Stimulated activated CD8-positive, alpha-beta memory T cell treated with anti-CD3 and anti-CD28 coated beads, Interleukin-12 subunit alpha, Interleukin-12 subunit beta, amount 100 ng/mL, for 1 hour (primary cell): ENCODE results near the gene BICDL1.
"Not testable (repeated sequence)": the region's sequence is repeated elsewhere in the genome, so short reads cannot be mapped to it uniquely, and the experiment has no call there.

ENCODE experiments used
- DNase-seq: peaks from one replicate; pipeline ENCODE4 v3.0.0-alpha.2; 2020; ENCODE audit warnings: low read depth

The BICDL1 gene

GRCh38 chr12:119988472-119989360 is at the start of gene BICDL1:
TSS of gene BICDL1 (plus strand) at chr12:119989236. CDS start at chr12:119989869, 633 bp downstream.
- DNase-seq, result peak; percentile 93

GRCh38 chr12:119940897-119941296 is 48.1 kb upstream of the BICDL1 start:
- DNase-seq, result no peak

GRCh38 chr12:119942386-119942785 is 46.6 kb upstream of the BICDL1 start:
- DNase-seq, result no peak

- DNase-seq, result no peak
Measured at GRCh38 chr12:119946213-119946612, 42.8 kb upstream of the BICDL1 start.

GRCh38 chr12:119949145-119949544 is 39.9 kb upstream of the BICDL1 start:
- DNase-seq, result no peak

GRCh38 chr12:119949594-119949993 is 39.4 kb upstream of the BICDL1 start:
- no peak for DNase-seq

GRCh38 chr12:119956047-119956446 is 33.0 kb upstream of the BICDL1 start:
- DNase-seq, result no peak

GRCh38 chr12:119957135-119957534 is 31.9 kb upstream of the BICDL1 start:
- no peak for DNase-seq

- DNase-seq, result no peak
Measured at GRCh38 chr12:119959435-119959834, 29.6 kb upstream of the BICDL1 start.

- no peak for DNase-seq
Measured at GRCh38 chr12:119964123-119964522, 24.9 kb upstream of the BICDL1 start.

GRCh38 chr12:119964929-119965328 is 24.1 kb upstream of the BICDL1 start:
- no peak for DNase-seq

GRCh38 chr12:119980242-119980641 is 8.8 kb upstream of the BICDL1 start:
- DNase-seq, result no peak

GRCh38 chr12:119980702-119981101 is 8.3 kb upstream of the BICDL1 start:
- DNase-seq, result not testable (repeated sequence)

- DNase-seq, result no peak
Measured at GRCh38 chr12:119989361-119989730, 310 bp downstream of the BICDL1 start.

GRCh38 chr12:119989731-119990381 is 820 bp downstream of the BICDL1 start:
- DNase-seq, result peak; percentile 46

GRCh38 chr12:119990382-119990874 is 1.4 kb downstream of the BICDL1 start:
- DNase-seq, result no peak

- no peak for DNase-seq
Measured at GRCh38 chr12:119992129-119992705, 3.2 kb downstream of the BICDL1 start.

- no peak for DNase-seq
Measured at GRCh38 chr12:119994892-119995658, 6.0 kb downstream of the BICDL1 start.

- no peak for DNase-seq
Measured at GRCh38 chr12:119996417-119996816, 7.4 kb downstream of the BICDL1 start.

- no peak for DNase-seq
Measured at GRCh38 chr12:119998471-119999245, 9.6 kb downstream of the BICDL1 start.

- DNase-seq, result no peak
Measured at GRCh38 chr12:120000556-120000955, 11.5 kb downstream of the BICDL1 start.
